HEK293 (cell line): ENCODE measurements around the gene LSM10.
A peak's percentile ranks its signal among the peaks of the same experiment; 100 is the strongest.

Source experiments
- CTCF ChIP-seq: fragments of 450-650 bp; formaldehyde crosslinking; IDR thresholded peaks from 2 replicates; pipeline ENCODE4 v1.5.1; 2016; ENCODE audit warnings: missing biosample characterization, missing genetic modification characterization
- EGR2 ChIP-seq: fragments of 450-650 bp; formaldehyde crosslinking; IDR thresholded peaks from 2 replicates; pipeline ENCODE4 v1.5.1; 2016; ENCODE audit warnings: low read depth, missing biosample characterization, missing genetic modification characterization
- GLI4 ChIP-seq: fragments of 450-650 bp; formaldehyde crosslinking; IDR thresholded peaks from 2 replicates; pipeline ENCODE4 v1.5.1; 2016; ENCODE audit warnings: missing biosample characterization, missing genetic modification characterization
- HOXD13 ChIP-seq: sonication (generic); formaldehyde crosslinking; IDR thresholded peaks from 2 replicates; pipeline ENCODE4 v1.8.0; 2022; ENCODE audit warnings: missing genetic modification reagents, borderline replicate concordance
- IKZF3 ChIP-seq: fragments of 450-650 bp; IDR thresholded peaks from 2 replicates; pipeline ENCODE4 v1.5.0; 2018; ENCODE audit warnings: missing biosample characterization, mild to moderate bottlenecking, missing genetic modification characterization, moderate library complexity
- KLF7 ChIP-seq: fragments of 450-650 bp; formaldehyde crosslinking; IDR thresholded peaks from 2 replicates; pipeline ENCODE4 v1.5.1; 2016; ENCODE audit warnings: missing biosample characterization, missing genetic modification characterization, borderline replicate concordance
- OSR2 ChIP-seq: fragments of 450-650 bp; formaldehyde crosslinking; IDR thresholded peaks from 2 replicates; pipeline ENCODE4 v1.5.1; 2016; ENCODE audit warnings: missing biosample characterization, missing genetic modification characterization
- YY2 ChIP-seq: fragments of 450-650 bp; formaldehyde crosslinking; IDR thresholded peaks from 2 replicates; pipeline ENCODE4 v1.5.1; 2016; ENCODE audit warnings: missing biosample characterization, missing genetic modification characterization
- ZBTB6 ChIP-seq: fragments of 450-650 bp; formaldehyde crosslinking; IDR thresholded peaks from 2 replicates; pipeline ENCODE4 v1.5.1; 2017; ENCODE audit warnings: missing biosample characterization, missing genetic modification characterization
- ZFP37 ChIP-seq: fragments of 450-650 bp; formaldehyde crosslinking; IDR thresholded peaks from 2 replicates; pipeline ENCODE4 v1.5.1; 2016; ENCODE audit warnings: missing biosample characterization, missing genetic modification characterization
- ZNF121 ChIP-seq: fragments of 450-650 bp; formaldehyde crosslinking; IDR thresholded peaks from 2 replicates; pipeline ENCODE4 v1.5.1; 2016; ENCODE audit warnings: missing biosample characterization, missing genetic modification characterization
- ZNF155 ChIP-seq: fragments of 450-650 bp; formaldehyde crosslinking; IDR thresholded peaks from 2 replicates; pipeline ENCODE4 v1.5.1; 2016; ENCODE audit warnings: missing biosample characterization, missing genetic modification characterization
- ZNF184 ChIP-seq: fragments of 450-650 bp; IDR thresholded peaks from 2 replicates; pipeline ENCODE4 v1.5.1; 2018; ENCODE audit warnings: missing biosample characterization, mild to moderate bottlenecking, missing genetic modification characterization
- ZNF214 ChIP-seq: fragments of 450-650 bp; formaldehyde crosslinking; IDR thresholded peaks from 2 replicates; pipeline ENCODE4 v1.5.1; 2017; ENCODE audit warnings: missing biosample characterization, mild to moderate bottlenecking, missing genetic modification characterization, borderline replicate concordance
- ZNF274 ChIP-seq, 2 experiments: fragments of 200-500 bp in 1 of 2; fragments of 450-650 bp in 1 of 2; sonication (Bioruptor generic) in 1 of 2; formaldehyde crosslinking in 1 of 2; IDR thresholded peaks; 2 replicates each; pipeline versions ENCODE4 v1.5.1 to v1.6.1; 2014 to 2016; ENCODE audit warnings: borderline replicate concordance in 1 of 2, inconsistent platforms in 1 of 2, low read length in 1 of 2, missing biosample characterization in 1 of 2, missing genetic modification characterization in 1 of 2
- ZNF335 ChIP-seq: fragments of 450-650 bp; formaldehyde crosslinking; conservative IDR thresholded peaks from 2 replicates; pipeline ENCODE4 v1.5.1; 2016; ENCODE audit warnings: missing biosample characterization, missing genetic modification characterization
- ZNF404 ChIP-seq: fragments of 450-650 bp; formaldehyde crosslinking; IDR thresholded peaks from 2 replicates; pipeline ENCODE4 v1.5.1; 2017; ENCODE audit warnings: missing biosample characterization, missing genetic modification characterization
- ZNF501 ChIP-seq: fragments of 450-650 bp; formaldehyde crosslinking; IDR thresholded peaks from 2 replicates; pipeline ENCODE4 v1.5.1; 2016; ENCODE audit warnings: missing biosample characterization, missing genetic modification characterization
- ZNF514 ChIP-seq: fragments of 450-650 bp; formaldehyde crosslinking; IDR thresholded peaks from 2 replicates; pipeline ENCODE4 v1.5.1; 2016; ENCODE audit warnings: missing biosample characterization, missing genetic modification characterization
- ZNF580 ChIP-seq: fragments of 450-650 bp; formaldehyde crosslinking; IDR thresholded peaks from 2 replicates; pipeline ENCODE4 v1.5.1; 2016; ENCODE audit warnings: missing biosample characterization, missing genetic modification characterization
- ZNF585B ChIP-seq: fragments of 450-650 bp; formaldehyde crosslinking; IDR thresholded peaks from 2 replicates; pipeline ENCODE4 v1.5.1; 2016; ENCODE audit warnings: missing biosample characterization, missing genetic modification characterization
- ZNF600 ChIP-seq: fragments of 450-650 bp; formaldehyde crosslinking; IDR thresholded peaks from 2 replicates; pipeline ENCODE4 v1.5.1; 2016; ENCODE audit warnings: missing biosample characterization, missing genetic modification characterization
- ZNF623 ChIP-seq: fragments of 450-650 bp; formaldehyde crosslinking; IDR thresholded peaks from 2 replicates; pipeline ENCODE4 v1.5.1; 2016; ENCODE audit warnings: missing biosample characterization, missing genetic modification characterization
- ZNF629 ChIP-seq: fragments of 450-650 bp; formaldehyde crosslinking; IDR thresholded peaks from 2 replicates; pipeline ENCODE4 v1.5.1; 2017; ENCODE audit warnings: missing biosample characterization, missing genetic modification characterization
- ZNF658 ChIP-seq: fragments of 450-650 bp; formaldehyde crosslinking; IDR thresholded peaks from 2 replicates; pipeline ENCODE4; 2016; ENCODE audit warnings: missing biosample characterization, missing genetic modification characterization
- ZNF660 ChIP-seq: fragments of 450-650 bp; IDR thresholded peaks from 2 replicates; pipeline ENCODE4 v1.5.1; 2018; ENCODE audit warnings: missing biosample characterization, mild to moderate bottlenecking, missing genetic modification characterization
- ZNF677 ChIP-seq: fragments of 450-650 bp; IDR thresholded peaks from 2 replicates; pipeline ENCODE4 v1.5.0; 2018; ENCODE audit warnings: missing biosample characterization, mild to moderate bottlenecking, missing genetic modification characterization, moderate library complexity
- ZNF747 ChIP-seq: fragments of 450-650 bp; formaldehyde crosslinking; IDR thresholded peaks from 2 replicates; pipeline ENCODE4 v1.5.1; 2016; ENCODE audit warnings: missing biosample characterization, missing genetic modification characterization
- TF ChIP-seq, protein P1 (sequence below): fragments of 450-650 bp; formaldehyde crosslinking; IDR thresholded peaks from 2 replicates; pipeline ENCODE4 v1.5.1; 2016; ENCODE audit warnings: missing biosample characterization, missing genetic modification characterization, low read depth
- TF ChIP-seq, protein P2 (sequence below): fragments of 450-650 bp; formaldehyde crosslinking; IDR thresholded peaks from 2 replicates; pipeline ENCODE4 v1.5.1; 2016; ENCODE audit warnings: missing biosample characterization, missing genetic modification characterization
- TF ChIP-seq, protein P3 (sequence below): fragments of 450-650 bp; IDR thresholded peaks from 2 replicates; pipeline ENCODE4 v1.5.1; 2018; ENCODE audit warnings: missing biosample characterization, mild to moderate bottlenecking, missing genetic modification characterization

The LSM10 gene

DNA sequence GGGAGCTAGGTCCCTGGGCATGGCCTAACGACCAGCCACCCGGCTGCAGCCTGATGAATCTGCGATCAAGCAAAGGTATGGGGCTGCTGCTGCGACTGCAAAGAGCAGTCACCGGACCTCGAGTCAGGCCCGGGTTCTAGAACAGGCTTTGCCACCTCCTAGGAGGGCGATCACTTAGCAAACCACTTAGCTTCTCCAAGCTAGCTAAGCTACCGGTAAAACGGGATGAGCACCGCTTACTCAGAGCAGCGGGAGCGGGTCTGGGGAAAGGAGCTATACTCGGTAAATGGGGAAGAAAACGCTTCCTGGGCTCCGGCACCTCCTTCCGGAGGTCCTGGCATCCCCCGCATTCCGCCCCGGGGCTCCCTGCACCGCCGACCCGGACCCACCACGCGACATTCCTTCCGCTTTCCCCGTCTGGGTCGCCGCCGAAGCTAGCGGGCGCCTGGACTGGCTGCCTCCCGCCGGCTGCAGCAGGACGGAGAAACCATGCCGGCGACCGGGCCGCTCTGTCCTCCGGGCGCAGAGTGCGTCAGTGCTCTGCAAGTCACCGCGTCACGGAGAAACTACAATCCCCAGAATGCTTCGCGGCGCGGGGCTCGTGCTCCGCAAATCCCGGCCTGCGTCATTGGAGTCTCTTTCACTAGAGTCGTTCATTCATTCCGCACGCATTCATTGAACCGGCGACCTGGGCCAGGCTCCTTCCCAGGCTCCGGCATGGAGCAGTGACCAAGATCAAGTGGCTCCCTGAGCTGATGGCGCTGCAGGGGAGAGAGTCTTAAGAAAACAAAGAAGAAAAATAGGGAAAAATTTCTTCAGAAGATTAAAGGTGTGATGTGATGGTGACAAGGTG is at the start of gene LSM10 (continued):
- TF ChIP-seq, protein P1, sequence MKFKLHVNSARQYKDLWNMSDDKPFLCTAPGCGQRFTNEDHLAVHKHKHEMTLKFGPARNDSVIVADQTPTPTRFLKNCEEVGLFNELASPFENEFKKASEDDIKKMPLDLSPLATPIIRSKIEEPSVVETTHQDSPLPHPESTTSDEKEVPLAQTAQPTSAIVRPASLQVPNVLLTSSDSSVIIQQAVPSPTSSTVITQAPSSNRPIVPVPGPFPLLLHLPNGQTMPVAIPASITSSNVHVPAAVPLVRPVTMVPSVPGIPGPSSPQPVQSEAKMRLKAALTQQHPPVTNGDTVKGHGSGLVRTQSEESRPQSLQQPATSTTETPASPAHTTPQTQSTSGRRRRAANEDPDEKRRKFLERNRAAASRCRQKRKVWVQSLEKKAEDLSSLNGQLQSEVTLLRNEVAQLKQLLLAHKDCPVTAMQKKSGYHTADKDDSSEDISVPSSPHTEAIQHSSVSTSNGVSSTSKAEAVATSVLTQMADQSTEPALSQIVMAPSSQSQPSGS (tag by site-specific recombination): 0 out of 2 replicates have a peak, but pooled peaks have one; percentile 15
- TF ChIP-seq ZNF501 (tag by site-specific recombination) (peak; percentile 94; the same call in 1 of the 2 replicates), YY2 (tag by site-specific recombination) (0 out of 2 replicates have a peak, but pooled peaks have one; percentile 58), KLF7 (0 out of 2 replicates have a peak, but pooled peaks have one; percentile 20), ZFP37 (tag by site-specific recombination) (peak; percentile 82), ZNF747 (no peak), ZNF677 (tag by site-specific recombination) (no peak), ZNF514 (tag by site-specific recombination) (no peak), ZNF184 (tag by site-specific recombination) (no peak), ZNF658 (no peak), ZNF335 (tag by site-specific recombination) (peak; percentile 98), ZNF580 (0 out of 2 replicates have a peak, but pooled peaks have one; percentile 15), OSR2 (tag by site-specific recombination) (no peak), HOXD13 (CRISPR knock-in tag) (no peak), IKZF3 (tag by site-specific recombination) (peak; percentile 58; the same call in 1 of the 2 replicates), ZNF121 (tag by site-specific recombination) (no peak), ZNF155 (tag by site-specific recombination) (no peak), ZNF274 (IDR thresholded peaks at IDR 0.05; ENCODE audit: low read length) (no peak), ZNF274 (tag by site-specific recombination; IDR thresholded peaks at IDR 0.05; ENCODE audit: borderline replicate concordance) (no peak), GLI4 (tag by site-specific recombination) (no peak), ZNF600 (tag by site-specific recombination) (peak; percentile 95), ZBTB6 (tag by site-specific recombination) (peak; percentile 91), ZNF585B (tag by site-specific recombination) (no peak), ZNF629 (peak; percentile 95), CTCF (no peak), EGR2 (tag by site-specific recombination) (peak; percentile 24; the same call in 1 of the 2 replicates), ZNF214 (tag by site-specific recombination) (no peak), ZNF404 (no peak), ZNF623 (tag by site-specific recombination) (0 out of 2 replicates have a peak, but pooled peaks have one; percentile 29), ZNF660 (peak; percentile 64; the same call in 1 of the 2 replicates)
- TF ChIP-seq, protein P2, sequence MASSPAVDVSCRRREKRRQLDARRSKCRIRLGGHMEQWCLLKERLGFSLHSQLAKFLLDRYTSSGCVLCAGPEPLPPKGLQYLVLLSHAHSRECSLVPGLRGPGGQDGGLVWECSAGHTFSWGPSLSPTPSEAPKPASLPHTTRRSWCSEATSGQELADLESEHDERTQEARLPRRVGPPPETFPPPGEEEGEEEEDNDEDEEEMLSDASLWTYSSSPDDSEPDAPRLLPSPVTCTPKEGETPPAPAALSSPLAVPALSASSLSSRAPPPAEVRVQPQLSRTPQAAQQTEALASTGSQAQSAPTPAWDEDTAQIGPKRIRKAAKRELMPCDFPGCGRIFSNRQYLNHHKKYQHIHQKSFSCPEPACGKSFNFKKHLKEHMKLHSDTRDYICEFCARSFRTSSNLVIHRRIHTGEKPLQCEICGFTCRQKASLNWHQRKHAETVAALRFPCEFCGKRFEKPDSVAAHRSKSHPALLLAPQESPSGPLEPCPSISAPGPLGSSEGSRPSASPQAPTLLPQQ (tag by site-specific recombination): peak; percentile 54; the same call in 1 of the 2 replicates
- TF ChIP-seq, protein P3, sequence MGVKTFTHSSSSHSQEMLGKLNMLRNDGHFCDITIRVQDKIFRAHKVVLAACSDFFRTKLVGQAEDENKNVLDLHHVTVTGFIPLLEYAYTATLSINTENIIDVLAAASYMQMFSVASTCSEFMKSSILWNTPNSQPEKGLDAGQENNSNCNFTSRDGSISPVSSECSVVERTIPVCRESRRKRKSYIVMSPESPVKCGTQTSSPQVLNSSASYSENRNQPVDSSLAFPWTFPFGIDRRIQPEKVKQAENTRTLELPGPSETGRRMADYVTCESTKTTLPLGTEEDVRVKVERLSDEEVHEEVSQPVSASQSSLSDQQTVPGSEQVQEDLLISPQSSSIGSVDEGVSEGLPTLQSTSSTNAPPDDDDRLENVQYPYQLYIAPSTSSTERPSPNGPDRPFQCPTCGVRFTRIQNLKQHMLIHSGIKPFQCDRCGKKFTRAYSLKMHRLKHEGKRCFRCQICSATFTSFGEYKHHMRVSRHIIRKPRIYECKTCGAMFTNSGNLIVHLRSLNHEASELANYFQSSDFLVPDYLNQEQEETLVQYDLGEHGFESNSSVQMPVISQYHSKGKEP (tag by site-specific recombination): no peak
